IMR-90 (cell line): ENCODE results near the gene TRIM26. TPM values are rescaled to one million over a fixed set of nuclear protein-coding genes. Genes with fewer than 3 reads are reported as not detected.

ENCODE experiments used
- ATAC-seq: fragments of 200-7000 bp; cut with Tn5 transposase; 2 replicates; pipeline ENCODE4 v1.9.1; 2020; ENCODE audit warnings: low read depth, mild to moderate bottlenecking, moderate library complexity
- BruUV-seq: library from RNA; stranded (reverse); fragments of 400-500 nt; replicated peaks from 2 replicates; lab custom pipeline; 2021; lab: Mats Ljungman, UMichigan
- CTCF ChIA-PET: fragments of 300-600 bp; formaldehyde crosslinking; extraction: SDS; loops from one replicate; lab custom pipeline; 2021; ENCODE audit warnings: antibody characterized with exemption; lab: Yijun Ruan, JAX
- POLR2A ChIA-PET: fragments of 300-600 bp; sonication (Branson Sonifier 250); formaldehyde crosslinking; loops from one replicate; lab custom pipeline; 2022; ENCODE audit warnings: antibody characterized with exemption; ENCODE audit not compliant: unreplicated experiment; lab: Charles Lee
- DNase-seq: peaks from one replicate; pipeline ENCODE4 v3.0.0; 2013
- H2AFZ ChIP-seq: replicated peaks from 2 replicates; pipeline ENCODE3; 2013; ENCODE audit warnings: low read length, mild to moderate bottlenecking; ENCODE audit not compliant: poor library complexity
- H2AK5ac ChIP-seq: 2 replicates; pipeline ENCODE4 v1.6.1; 2013; ENCODE audit warnings: low read depth, low read length, inconsistent platforms
- H2AK9ac ChIP-seq: replicated peaks from 2 replicates; pipeline ENCODE3; 2013; ENCODE audit warnings: mild to moderate bottlenecking, low read depth, low read length, moderate library complexity; ENCODE audit not compliant: poor library complexity
- H2BK120ac ChIP-seq: 2 replicates; pipeline ENCODE4 v1.6.1; 2013; ENCODE audit warnings: low read depth, low read length, inconsistent platforms
- H2BK15ac ChIP-seq: 3 replicates; pipeline ENCODE4 v1.6.1; 2013; ENCODE audit warnings: low read depth, low read length, inconsistent platforms
- H2BK20ac ChIP-seq: 2 replicates; pipeline ENCODE4 v1.6.1; 2013; ENCODE audit warnings: low read depth, mild to moderate bottlenecking, inconsistent platforms, low read length, moderate library complexity
- H2BK5ac ChIP-seq: 2 replicates; pipeline ENCODE4 v1.6.1; 2013; ENCODE audit warnings: mild to moderate bottlenecking, low read depth, low read length, inconsistent platforms; ENCODE audit not compliant: poor library complexity, severe bottlenecking
- H3K14ac ChIP-seq: replicated peaks from 2 replicates; pipeline ENCODE4 v1.6.1; 2013; ENCODE audit warnings: low read depth, low read length, inconsistent platforms
- H3K18ac ChIP-seq: 2 replicates; pipeline ENCODE4 v1.6.1; 2013; ENCODE audit warnings: low read depth, low read length, control low read depth
- H3K23ac ChIP-seq: 2 replicates; pipeline ENCODE4 v1.6.1; 2013; ENCODE audit warnings: low read depth, low read length, inconsistent platforms
- H3K27ac ChIP-seq: 2 replicates; pipeline ENCODE4 v1.5.1; 2013; ENCODE audit warnings: mild to moderate bottlenecking, control low read depth, low read length; ENCODE audit not compliant: insufficient read depth
- H3K27me3 ChIP-seq: 2 replicates; pipeline ENCODE4 v1.6.1; 2013; ENCODE audit warnings: low read length; ENCODE audit not compliant: control insufficient read depth, insufficient read depth
- H3K36me3 ChIP-seq: 2 replicates; pipeline ENCODE4 v1.6.1; 2013; ENCODE audit warnings: low read length, mixed read lengths; ENCODE audit not compliant: control insufficient read depth, insufficient read depth
- H3K4ac ChIP-seq: 2 replicates; pipeline ENCODE4 v1.6.1; 2013; ENCODE audit warnings: low read depth, low read length, inconsistent platforms
- H3K4me1 ChIP-seq: 2 replicates; pipeline ENCODE4 v1.6.1; 2013; ENCODE audit warnings: low read length, mixed read lengths; ENCODE audit not compliant: control insufficient read depth, insufficient read depth
- H3K4me2 ChIP-seq: 2 replicates; pipeline ENCODE4 v1.6.1; 2013; ENCODE audit warnings: low read depth, mild to moderate bottlenecking, control low read depth, low read length, moderate library complexity
- H3K4me3 ChIP-seq: 2 replicates; pipeline ENCODE4 v1.5.1; 2013; ENCODE audit warnings: low read depth, mild to moderate bottlenecking, control low read depth, low read length, moderate library complexity; ENCODE audit not compliant: insufficient read depth
- H3K56ac ChIP-seq: 2 replicates; pipeline ENCODE4 v1.6.1; 2013; ENCODE audit warnings: low read length, inconsistent platforms; ENCODE audit not compliant: insufficient read depth; ENCODE audit errors: extremely low read depth
- H3K79me1 ChIP-seq, 2 experiments: 2 replicates each; pipeline ENCODE4 v1.6.1; 2013; ENCODE audit warnings: low read length in 2 of 2, inconsistent platforms in 1 of 2, low read depth in 1 of 2
- H3K9ac ChIP-seq: 2 replicates; pipeline ENCODE4 v1.6.1; 2013; ENCODE audit warnings: low read depth, low read length, control low read depth
- H3K9me1 ChIP-seq: 2 replicates; pipeline ENCODE4 v1.6.1; 2013; ENCODE audit warnings: low read length, inconsistent platforms; ENCODE audit not compliant: insufficient read depth
- H3K9me3 ChIP-seq: 2 replicates; pipeline ENCODE4 v1.6.1; 2013; ENCODE audit warnings: low read length; ENCODE audit not compliant: control insufficient read depth, insufficient read depth
- H4K20me1 ChIP-seq: 2 replicates; pipeline ENCODE4 v1.6.1; 2013; ENCODE audit warnings: low read length, inconsistent platforms; ENCODE audit not compliant: insufficient read depth
- H4K5ac ChIP-seq: 2 replicates; pipeline ENCODE4 v1.6.1; 2013; ENCODE audit warnings: mild to moderate bottlenecking, low read depth, low read length, control low read depth
- H4K8ac ChIP-seq, 2 experiments: 2 replicates each; pipeline ENCODE4 v1.6.1; 2013; ENCODE audit warnings: low read depth in 2 of 2, low read length in 2 of 2, control low read depth in 1 of 2, inconsistent platforms in 1 of 2
- H4K91ac ChIP-seq: 2 replicates; pipeline ENCODE4 v1.6.1; 2013; ENCODE audit warnings: low read depth, low read length, inconsistent platforms; ENCODE audit not compliant: insufficient read depth
- NFE2L2 ChIP-seq: fragments of 150-350 bp; IDR thresholded peaks from 2 replicates; pipeline ENCODE4 v1.6.1; 2016; ENCODE audit warnings: low read depth, mild to moderate bottlenecking, low read length
- POLR2A ChIP-seq: IDR thresholded peaks from 2 replicates; pipeline ENCODE4 v1.6.1; 2012; ENCODE audit warnings: mild to moderate bottlenecking, low read depth, low read length
- WGBS, 2 experiments: methylation state at CpG; one replicate each; pipeline versions ENCODE4 v1.1.5 to v1.1.7; 2013; ENCODE audit warnings: missing lambda C conversion rate in 2 of 2; ENCODE audit not compliant: insufficient read length in 1 of 2; ENCODE audit errors: extremely low coverage in 2 of 2; 5-methylcytosine and 5-hydroxymethylcytosine counted together
- dilution Hi-C: fragments of 300-500 bp; cut with HindIII; formaldehyde crosslinking; loops from one replicate; pipeline ENCODE4 v1.14.3; 2018; ENCODE audit warnings: low sequenced_read_pairs; ENCODE audit not compliant: unreplicated experiment
- in situ Hi-C: fragments of 300-500 bp; cut with MboI; formaldehyde crosslinking; loops from 3 replicates; pipeline ENCODE4 v1.14.3; 2019; ENCODE audit warnings: low sequenced_read_pairs, inconsistent platforms, mixed read lengths
- intact Hi-C: fragments of 100-400 bp; cut with micrococcal nuclease; formaldehyde crosslinking; loops from 2 replicates; pipeline ENCODE4 v1.10.0; 2022
- polyA plus RNA-seq, 3 experiments: library from polyadenylated mRNA; depleted of rRNA; stranded (reverse); fragments of >200 nt; gene quantifications; 2 replicates each; pipeline ENCODE4 v1.2.3, GENCODE V29; 2012; ENCODE audit warnings: low replicate concordance in 1 of 3
- total RNA-seq: library from RNA; depleted of rRNA; stranded (reverse); fragments of >200 nt; gene quantifications from 2 replicates; pipeline ENCODE4 v1.2.3, GENCODE V29; 2012

The TRIM26 gene
- total and polyA plus RNA-seq, 2 of the 4 experiments (the other 2 are of a cell fraction) = 22.6 to 23.8 TPM

- H3K4me1 ChIP-seq = no peaks in the 10 kb centered on the region
- no peak overlapping the region for H4K8ac ChIP-seq
- no peak overlapping the region for H3K4me2 ChIP-seq
- no peak overlapping the region for H3K4ac ChIP-seq
- H3K4me3 ChIP-seq = no peak overlapping the region
- no peaks in the 10 kb centered on the region for H3K9me1 ChIP-seq
- H3K9ac ChIP-seq = no peak overlapping the region
- no TSS peak for BruUV-seq
- H3K79me1 ChIP-seq = no peaks in the 10 kb centered on the region
- no peaks in the 10 kb centered on the region for H3K36me3 ChIP-seq
- H4K5ac ChIP-seq = no peak overlapping the region
- no peak overlapping the region for H4K91ac ChIP-seq
- H3K14ac ChIP-seq = no peak overlapping the region
- no peak overlapping the region for H2BK120ac ChIP-seq
- H2BK20ac ChIP-seq = no peak overlapping the region
- no peak for ATAC-seq
- no peaks in the 10 kb centered on the region for H3K9me3 ChIP-seq
- no peak overlapping the region for H2AK5ac ChIP-seq
- H2BK5ac ChIP-seq = no peak overlapping the region
- H3K27me3 ChIP-seq = peaks cover 52% of the 10 kb centered on the region
- no peaks in the 10 kb centered on the region for H4K20me1 ChIP-seq
- in situ Hi-C loops = no loop called here
- no peak for DNase-seq
- no CpG with 5 or more reads among the region's 4 CpGs for WGBS, 2 experiments
- CTCF ChIA-PET = no interaction called here
- no peak overlapping the region for H2AFZ ChIP-seq
- TF ChIP-seq POLR2A = no peak
- TF ChIP-seq NFE2L2 = no peak
- no peak overlapping the region for H2BK15ac ChIP-seq
- H3K23ac ChIP-seq = no peak overlapping the region
- no peak overlapping the region for H3K27ac ChIP-seq
- POLR2A ChIA-PET = no interaction called here
- H3K18ac ChIP-seq = no peak overlapping the region
- intact Hi-C loops = no loop called here
- no peak overlapping the region for H3K56ac ChIP-seq
- dilution Hi-C loops = no loop called here
- no peak overlapping the region for H2AK9ac ChIP-seq
These were observed 40.5 kb downstream of the TRIM26 start for GRCh38 chr6:30172681-30173080.
